HG03139 (cell line): ENCODE results near the gene ZFAND2A.
"Not testable (repeated sequence)": the region's sequence is repeated elsewhere in the genome, so short reads cannot be mapped to it uniquely, and the experiment has no call there.

Experiments used
- ATAC-seq: cut with Tn5 transposase; IDR thresholded peaks from one replicate; pipeline ENCODE4 v1.9.1; 2021; ENCODE audit not compliant: unreplicated experiment

Gene ZFAND2A

GRCh38 chr7:1154172-1154739, 5.7 kb downstream of the ZFAND2A start:
- no peak for ATAC-seq

GRCh38 chr7:1152492-1152891, 7.5 kb downstream of the ZFAND2A start:
- no peak for ATAC-seq

- ATAC-seq, result no peak
Measured at GRCh38 chr7:1151653-1152425, 8.2 kb downstream of the ZFAND2A start.

GRCh38 chr7:1151156-1151555, 8.8 kb downstream of the ZFAND2A start:
- ATAC-seq, result no peak

GRCh38 chr7:1150400-1151002, 9.5 kb downstream of the ZFAND2A start:
- ATAC-seq, result no peak

- no peak for ATAC-seq
Measured at GRCh38 chr7:1149351-1149794, 10.6 kb downstream of the ZFAND2A start.

- not testable (repeated sequence) for ATAC-seq
Measured at GRCh38 chr7:1147873-1148272, 12.1 kb downstream of the ZFAND2A start.

GRCh38 chr7:1144269-1144771, 15.7 kb downstream of the ZFAND2A start:
- no peak for ATAC-seq

- not testable (repeated sequence) for ATAC-seq
Measured at GRCh38 chr7:1143031-1143430, 17.0 kb downstream of the ZFAND2A start.

- no peak for ATAC-seq
Measured at GRCh38 chr7:1142051-1142635, 17.9 kb downstream of the ZFAND2A start.

- no peak for ATAC-seq
Measured at GRCh38 chr7:1141651-1142050, 18.3 kb downstream of the ZFAND2A start.

- no peak for ATAC-seq
Measured at GRCh38 chr7:1140476-1141104, 19.4 kb downstream of the ZFAND2A start.

GRCh38 chr7:1137517-1138167, 22.4 kb downstream of the ZFAND2A start:
- ATAC-seq, result no peak

- no peak for ATAC-seq
Measured at GRCh38 chr7:1136841-1137516, 23.0 kb downstream of the ZFAND2A start.

- ATAC-seq, result no peak
Measured at GRCh38 chr7:1134951-1135350, 25.0 kb downstream of the ZFAND2A start.

- no peak for ATAC-seq
Measured at GRCh38 chr7:1131471-1132265, 28.3 kb downstream of the ZFAND2A start.

GRCh38 chr7:1130021-1130990, 29.7 kb downstream of the ZFAND2A start:
- no peak for ATAC-seq

GRCh38 chr7:1129431-1129830, 30.6 kb downstream of the ZFAND2A start:
- no peak for ATAC-seq
